WTC11 (cell line): ENCODE results near the gene DDX10. TPM values are rescaled to one million over a fixed set of nuclear protein-coding genes. Genes with fewer than 3 reads are reported as not detected.

ENCODE experiments used
- ATAC-seq: fragments of 200-7000 bp; cut with Tn5 transposase; 2 replicates; pipeline ENCODE4 v1.10.0; 2021; ENCODE audit warnings: mild to moderate bottlenecking, moderate library complexity
- CTCF ChIA-PET: fragments of 300-600 bp; sonication (Branson Sonifier 250); formaldehyde crosslinking; loops from one replicate; lab custom pipeline; 2021; ENCODE audit warnings: antibody characterized with exemption; lab: Charles Lee
- POLR2A ChIA-PET: fragments of 350-600 bp; sonication (Branson Sonifier 250); formaldehyde crosslinking; loops from one replicate; lab custom pipeline; 2021; ENCODE audit warnings: antibody characterized with exemption; lab: Charles Lee
- DNase-seq: peaks from one replicate; pipeline ENCODE4 v3.0.0; 2021; ENCODE audit warnings: low spot score
- H3K27ac Mint-ChIP-seq: 2 replicates; pipeline ENCODE4 v1.8.0; 2021; ENCODE audit warnings: mixed read lengths
- H3K27me3 Mint-ChIP-seq: 2 replicates; pipeline ENCODE4 v1.8.0; 2021; ENCODE audit warnings: low read depth, mild to moderate bottlenecking, moderate library complexity, mixed read lengths
- H3K36me3 Mint-ChIP-seq: 2 replicates; pipeline ENCODE4 v1.8.0; 2021; ENCODE audit warnings: mixed read lengths
- H3K4me1 Mint-ChIP-seq: 2 replicates; pipeline ENCODE4 v1.8.0; 2022; ENCODE audit warnings: mixed read lengths
- H3K4me3 Mint-ChIP-seq: 2 replicates; pipeline ENCODE4 v1.8.0; 2021; ENCODE audit warnings: mild to moderate bottlenecking, moderate library complexity, mixed read lengths
- H3K9me3 Mint-ChIP-seq: 2 replicates; pipeline ENCODE4 v1.8.0; 2021; ENCODE audit warnings: mixed read lengths
- AFF4 ChIP-seq: sonication (generic); formaldehyde crosslinking; IDR thresholded peaks from 2 replicates; pipeline ENCODE4 v1.8.1; 2023; ENCODE audit warnings: mild to moderate bottlenecking, missing genetic modification reagents, borderline replicate concordance
- ATF3 ChIP-seq: sonication (generic); formaldehyde crosslinking; conservative IDR thresholded peaks from 2 replicates; pipeline ENCODE4 v1.8.1; 2022; ENCODE audit warnings: mild to moderate bottlenecking, missing genetic modification reagents
- CBFB ChIP-seq: sonication (generic); formaldehyde crosslinking; IDR thresholded peaks from 2 replicates; pipeline ENCODE4 v1.8.1; 2022; ENCODE audit warnings: mild to moderate bottlenecking, low read depth, missing genetic modification reagents
- CREM ChIP-seq: sonication (generic); formaldehyde crosslinking; IDR thresholded peaks from 2 replicates; pipeline ENCODE4 v1.8.1; 2022; ENCODE audit warnings: mild to moderate bottlenecking, missing genetic modification reagents, moderate library complexity
- CTCF ChIP-seq: fragments of 200-600 bp; IDR thresholded peaks from 2 replicates; pipeline ENCODE4 v1.8.0; 2022; ENCODE audit warnings: antibody characterized with exemption
- FOXK1 ChIP-seq: sonication (generic); formaldehyde crosslinking; IDR thresholded peaks from 2 replicates; pipeline ENCODE4 v1.8.0; 2022; ENCODE audit warnings: mild to moderate bottlenecking, moderate library complexity, missing genetic modification reagents
- GRHL2 ChIP-seq: fragments of 250-450 bp; sonication (Bioruptor Pico); IDR thresholded peaks from 2 replicates; pipeline ENCODE4 v1.8.0; 2022; ENCODE audit warnings: mild to moderate bottlenecking, moderate library complexity; ENCODE audit not compliant: insufficient replicate concordance, severe bottlenecking
- HMGA2 ChIP-seq: fragments of 250-450 bp; sonication (Bioruptor Pico); IDR thresholded peaks from 2 replicates; pipeline ENCODE4 v1.4.0; 2021; ENCODE audit warnings: mild to moderate bottlenecking, moderate library complexity
- KAT7 ChIP-seq: sonication (generic); formaldehyde crosslinking; IDR thresholded peaks from 2 replicates; pipeline ENCODE4 v1.8.1; 2023; ENCODE audit warnings: missing genetic modification reagents, mild to moderate bottlenecking, borderline replicate concordance
- NFATC4 ChIP-seq: fragments of 250-450 bp; sonication (Bioruptor Pico); IDR thresholded peaks from 2 replicates; pipeline ENCODE4 v1.9.0; 2021; ENCODE audit warnings: mild to moderate bottlenecking
- NR2C2 ChIP-seq: sonication (generic); formaldehyde crosslinking; IDR thresholded peaks from 2 replicates; pipeline ENCODE4 v1.8.0; 2022; ENCODE audit warnings: mild to moderate bottlenecking, missing genetic modification reagents
- PREB ChIP-seq: sonication (generic); formaldehyde crosslinking; IDR thresholded peaks from 2 replicates; pipeline ENCODE4 v1.8.1; 2022; ENCODE audit warnings: mild to moderate bottlenecking, missing genetic modification reagents, moderate library complexity, borderline replicate concordance
- SP1 ChIP-seq: sonication (generic); formaldehyde crosslinking; conservative IDR thresholded peaks from 2 replicates; pipeline ENCODE4 v1.8.1; 2022; ENCODE audit warnings: missing genetic modification reagents
- TCF7 ChIP-seq: sonication (generic); formaldehyde crosslinking; IDR thresholded peaks from 2 replicates; pipeline ENCODE4 v1.8.0; 2022; ENCODE audit warnings: mild to moderate bottlenecking, low read depth, missing genetic modification reagents, moderate library complexity
- TEAD1 ChIP-seq: sonication (generic); formaldehyde crosslinking; IDR thresholded peaks from 2 replicates; pipeline ENCODE4 v1.8.0; 2022; ENCODE audit warnings: mild to moderate bottlenecking, missing genetic modification reagents
- USF2 ChIP-seq: sonication (generic); formaldehyde crosslinking; IDR thresholded peaks from 2 replicates; pipeline ENCODE4 v1.8.1; 2023; ENCODE audit warnings: mild to moderate bottlenecking, missing genetic modification reagents, moderate library complexity
- ZBTB43 ChIP-seq: sonication (generic); formaldehyde crosslinking; IDR thresholded peaks from 2 replicates; pipeline ENCODE4 v1.8.1; 2023; ENCODE audit warnings: mild to moderate bottlenecking, missing genetic modification reagents
- ZNF263 ChIP-seq: sonication (generic); formaldehyde crosslinking; IDR thresholded peaks from 2 replicates; pipeline ENCODE4 v1.8.1; 2022; ENCODE audit warnings: low read depth, mild to moderate bottlenecking, moderate library complexity, missing genetic modification reagents
- ZNF317 ChIP-seq: sonication (generic); formaldehyde crosslinking; IDR thresholded peaks from 2 replicates; pipeline ENCODE4 v1.8.1; 2023; ENCODE audit warnings: low read depth, mild to moderate bottlenecking, moderate library complexity, missing genetic modification reagents, borderline replicate concordance
- total RNA-seq: library from RNA; stranded (reverse); gene quantifications from 3 replicates; pipeline ENCODE4 v1.2.3, GENCODE V29; 2021

DDX10 gene
- total RNA-seq, 1 experiment from 2014 or later = 56.8 TPM

- no peak for TF ChIP-seq FOXK1 (CRISPR knock-in tag)
- TF ChIP-seq CBFB (CRISPR knock-in tag) = no peak
- no peak for TF ChIP-seq AFF4 (CRISPR knock-in tag)
- TF ChIP-seq CTCF = no peak
- no peak for TF ChIP-seq ZNF317 (CRISPR knock-in tag)
- no peak for TF ChIP-seq HMGA2
- no peak for TF ChIP-seq ATF3 (CRISPR knock-in tag)
Measured at GRCh38 chr11:108931168-108931567, 266.3 kb downstream of the DDX10 start (continued).

- DNase-seq (no peak), ATAC-seq (peak; percentile 16; the same call in 1 of the 2 replicates)
- H3K27ac Mint-ChIP-seq = peak overlapping the region; percentile 73
- TF ChIP-seq ZNF317 (CRISPR knock-in tag) (no peak), PREB (no peak), ZNF263 (no peak), SP1 (CRISPR knock-in tag) (no peak), CTCF (no peak), CREM (CRISPR knock-in tag) (no peak), TEAD1 (CRISPR knock-in tag) (no peak), GRHL2 (CRISPR knock-in tag) (no peak), KAT7 (CRISPR knock-in tag) (no peak), NFATC4 (CRISPR knock-in tag) (no peak), NR2C2 (CRISPR knock-in tag) (no peak), CBFB (CRISPR knock-in tag) (no peak), TCF7 (CRISPR knock-in tag) (no peak), ZBTB43 (CRISPR knock-in tag) (no peak), USF2 (CRISPR knock-in tag) (no peak), ATF3 (CRISPR knock-in tag) (no peak)
- no peaks in the 10 kb centered on the region for H3K36me3 Mint-ChIP-seq
- no peaks in the 10 kb centered on the region for H3K27me3 Mint-ChIP-seq
- ChIA-PET CTCF (no interaction called here), POLR2A (no interaction called here)
- H3K9me3 Mint-ChIP-seq = no peaks in the 10 kb centered on the region
- peak overlapping the region; percentile 33 for H3K4me3 Mint-ChIP-seq
- peaks cover 34% of the 10 kb centered on the region for H3K4me1 Mint-ChIP-seq
Measured at GRCh38 chr11:108933630-108934029, 268.8 kb downstream of the DDX10 start.
